GM18517 (cell line): ENCODE data around the gene ANKRD29.
A peak's percentile ranks its signal among the peaks of the same experiment; 100 is the strongest.
"Not testable (repeated sequence)": the region's sequence is repeated elsewhere in the genome, so short reads cannot be mapped to it uniquely, and the experiment has no call there.

Experiments used
- ATAC-seq: cut with Tn5 transposase; IDR thresholded peaks from one replicate; pipeline ENCODE4 v1.9.1; 2021; ENCODE audit warnings: mild to moderate bottlenecking, moderate library complexity; ENCODE audit not compliant: unreplicated experiment

Gene ANKRD29

GRCh38 chr18:23646282-23646681, 16.4 kb downstream of the ANKRD29 start:
- ATAC-seq = no peak

- ATAC-seq = no peak
These were observed 17.0 kb downstream of the ANKRD29 start for GRCh38 chr18:23645568-23646175.

DNA sequence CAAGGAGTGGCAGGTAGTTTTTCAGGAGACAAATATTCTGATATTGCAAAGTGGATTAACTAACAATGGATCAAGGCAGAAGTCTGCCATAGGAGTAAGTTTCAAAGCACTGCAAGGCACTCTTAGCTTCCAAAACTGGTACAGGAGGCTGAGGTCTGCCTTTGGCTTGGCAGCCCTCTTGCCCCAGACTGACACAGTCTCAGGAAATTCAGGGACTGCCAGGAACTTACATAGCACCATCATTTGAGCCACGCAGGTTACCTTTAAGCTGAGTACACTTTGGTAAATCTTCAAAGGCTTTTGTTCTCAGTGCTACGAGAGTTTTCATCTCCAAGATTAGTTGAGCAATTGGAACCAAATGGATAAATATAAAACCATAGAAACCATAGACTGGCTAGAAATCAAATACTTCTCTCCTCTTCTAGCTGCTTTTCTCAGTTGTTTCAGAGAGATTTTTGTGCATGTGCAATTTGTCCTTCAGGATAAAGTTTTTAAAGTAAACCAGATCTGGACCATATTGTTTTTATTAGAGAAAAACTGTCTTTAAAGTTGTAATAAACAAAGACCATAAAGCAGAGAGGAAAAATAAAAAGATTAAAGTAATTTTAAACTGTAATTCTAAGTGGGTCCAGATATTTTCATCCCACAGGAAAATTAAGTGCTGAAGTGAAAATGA, 18.8 kb downstream of the ANKRD29 start:
- ATAC-seq = no peak

- no peak for ATAC-seq
These were observed 20.6 kb downstream of the ANKRD29 start for GRCh38 chr18:23641937-23642666.

GRCh38 chr18:23641143-23641720, 21.5 kb downstream of the ANKRD29 start:
- ATAC-seq = no peak

GRCh38 chr18:23640052-23640451, 22.7 kb downstream of the ANKRD29 start:
- ATAC-seq = no peak

DNA sequence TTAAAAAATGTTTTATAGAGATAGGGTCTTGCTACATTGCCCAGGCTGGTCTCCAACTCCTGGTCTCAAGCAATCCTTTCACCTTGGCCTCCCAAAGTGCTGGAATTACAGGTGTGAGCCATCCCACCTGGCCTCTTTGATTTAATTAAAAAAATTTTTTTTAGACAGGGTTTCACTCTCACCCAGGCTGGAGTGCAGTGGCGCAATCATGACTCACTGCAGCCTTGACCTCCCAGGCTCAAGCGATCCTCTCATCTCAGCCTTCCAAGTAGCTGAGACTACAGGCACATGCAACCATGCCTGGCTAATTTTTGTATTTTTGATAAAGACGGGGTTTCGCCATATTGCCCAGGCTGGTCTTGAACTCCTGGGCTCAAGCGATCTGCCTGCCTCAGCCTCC, 26.3 kb downstream of the ANKRD29 start:
- not testable (repeated sequence) for ATAC-seq

DNA sequence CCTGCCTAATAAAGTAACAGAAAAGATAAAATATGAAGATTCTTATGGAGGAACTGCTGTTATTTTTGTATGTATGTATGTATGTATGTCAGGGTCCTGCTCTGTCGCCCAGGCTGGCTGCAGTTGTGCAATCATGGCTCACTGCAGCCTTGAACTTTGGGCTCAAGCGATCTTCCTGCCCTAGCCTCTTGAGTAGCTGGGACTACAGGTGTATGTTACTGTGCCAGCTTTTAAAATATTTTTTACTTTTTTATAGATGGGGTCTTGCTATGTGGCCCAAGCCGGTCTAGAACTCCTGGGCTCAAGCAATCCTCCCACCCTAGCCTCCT, 26.7 kb downstream of the ANKRD29 start:
- ATAC-seq = no peak

GRCh38 chr18:23635283-23636070, 27.2 kb downstream of the ANKRD29 start:
- no peak for ATAC-seq

- no peak for ATAC-seq
These were observed 28.0 kb downstream of the ANKRD29 start for GRCh38 chr18:23634692-23635091.

DNA sequence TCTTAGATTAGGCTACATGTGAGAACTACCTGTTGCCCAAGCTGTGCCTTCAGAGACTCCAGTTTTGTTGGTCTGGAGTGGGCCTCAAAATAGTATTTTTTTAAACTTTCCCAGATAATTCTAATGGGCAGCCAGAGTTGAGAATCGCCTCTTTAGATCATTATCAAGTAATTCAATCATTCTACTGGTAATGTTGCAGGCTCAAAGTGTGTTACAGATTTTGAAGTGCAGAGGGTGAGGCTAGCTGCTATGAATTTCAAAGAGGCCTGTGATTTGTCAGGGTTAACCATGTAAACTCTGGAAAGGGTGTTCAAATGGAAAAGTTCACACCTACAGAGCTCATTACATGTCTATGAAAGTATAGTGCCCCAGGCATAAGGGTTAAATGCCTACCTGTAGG, 30.1 kb downstream of the ANKRD29 start:
- no peak for ATAC-seq

- no peak for ATAC-seq
These were observed 31.0 kb downstream of the ANKRD29 start for GRCh38 chr18:23631746-23632145.

- no peak for ATAC-seq
These were observed 31.4 kb downstream of the ANKRD29 start for GRCh38 chr18:23631312-23631711.

- peak; percentile 92 for ATAC-seq
These were observed 33.2 kb downstream of the ANKRD29 start for GRCh38 chr18:23629444-23629946.

DNA sequence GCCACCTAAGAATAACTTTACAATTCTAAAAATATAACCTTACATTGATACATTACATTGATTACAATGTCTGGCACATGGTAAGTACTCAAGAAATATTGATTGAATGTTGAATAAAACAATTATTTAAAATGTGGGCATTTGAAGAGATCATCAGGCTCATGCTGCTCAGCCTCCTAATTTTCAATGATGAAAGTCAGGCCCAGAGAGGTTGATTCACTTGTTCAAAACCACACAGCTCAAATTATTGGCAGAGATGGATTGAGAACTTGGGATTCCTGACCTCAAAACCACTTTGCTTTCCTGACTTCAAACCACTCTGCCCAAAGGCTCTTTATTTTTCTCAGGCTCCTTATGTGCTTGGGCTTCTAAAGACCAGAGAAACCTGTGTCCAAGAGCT, 34.7 kb downstream of the ANKRD29 start:
- ATAC-seq = no peak

- no peak for ATAC-seq
These were observed 35.4 kb downstream of the ANKRD29 start for GRCh38 chr18:23627321-23627720.

DNA sequence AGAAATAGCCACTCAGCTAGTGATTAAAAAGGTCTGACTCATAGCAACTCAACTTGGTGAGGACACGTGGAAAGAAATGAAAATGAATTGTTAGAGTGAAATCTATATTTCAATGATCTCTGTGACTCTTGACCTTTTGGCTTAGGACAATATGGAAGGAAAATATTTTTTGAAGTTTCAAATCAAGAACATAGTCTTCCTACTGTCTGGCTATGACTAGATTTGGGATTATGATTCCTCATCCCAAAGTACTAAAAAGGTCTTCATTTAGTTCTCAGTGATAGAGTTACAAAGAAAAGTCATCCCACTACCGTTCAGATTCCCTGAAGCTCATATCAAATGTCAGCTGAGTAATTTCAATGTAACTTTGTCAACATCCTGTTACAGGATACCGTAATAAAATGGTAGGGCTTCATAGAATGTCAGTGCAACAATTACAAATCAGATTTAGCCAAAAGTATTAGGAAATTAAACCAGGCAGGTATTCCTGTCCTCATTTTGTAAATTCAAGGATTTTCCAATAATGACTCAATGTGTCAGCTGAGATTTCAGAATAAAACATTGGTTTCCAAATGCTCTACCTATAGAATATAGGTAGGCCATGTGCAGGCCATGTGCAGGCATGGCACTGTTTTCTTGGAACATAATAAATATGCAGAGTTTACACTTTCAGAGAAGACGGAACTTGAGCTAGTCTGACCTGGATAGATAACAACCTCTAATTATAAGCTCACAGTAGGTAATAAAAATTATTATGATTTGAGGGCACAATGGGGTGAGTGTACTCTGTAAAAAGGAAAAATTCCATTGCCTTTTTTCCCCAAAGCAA, 36.0 kb downstream of the ANKRD29 start:
- no peak for ATAC-seq

- ATAC-seq = no peak
These were observed 39.7 kb downstream of the ANKRD29 start for GRCh38 chr18:23623040-23623439.

- no peak for ATAC-seq
These were observed 43.3 kb downstream of the ANKRD29 start for GRCh38 chr18:23619388-23619881.

DNA sequence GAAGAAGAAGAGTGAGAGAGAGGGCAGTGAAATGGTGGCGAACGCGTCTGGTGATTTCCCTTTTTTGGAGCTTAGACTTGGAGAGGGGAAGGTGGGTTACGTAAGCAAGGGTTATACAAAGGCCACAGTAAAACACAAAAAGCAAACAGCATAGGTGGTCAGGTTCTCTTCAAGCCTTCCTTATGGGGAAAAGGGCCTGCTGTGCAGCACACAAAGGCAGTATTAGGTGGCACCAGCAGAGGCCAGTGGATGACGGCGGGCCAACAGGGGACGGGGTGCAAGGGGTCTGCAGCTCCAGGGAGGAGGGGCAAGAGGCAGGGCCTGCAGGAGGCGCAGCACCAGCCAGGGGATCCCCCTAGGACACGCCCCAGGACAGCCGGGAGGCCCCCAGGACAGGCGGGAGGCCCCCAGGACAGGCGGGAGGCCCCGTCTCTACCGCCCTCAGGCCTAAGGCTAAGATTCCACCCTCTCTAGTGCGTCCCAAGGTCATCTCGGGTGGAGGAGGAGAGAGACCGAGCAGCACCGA, 43.8 kb downstream of the ANKRD29 start:
- no peak for ATAC-seq
